ENCODE measurements around the gene RTRAF. TPM values are rescaled to one million over a fixed set of nuclear protein-coding genes. Genes with fewer than 3 reads are reported as not detected.

Gene RTRAF
- total and polyA plus RNA-seq, 3 donors from 2014 or later, result 157 to 439 (median 170) TPM

- no peak for TF ChIP-seq POLR2A (IDR thresholded peaks at IDR 0.05)
- no peak for TF ChIP-seq CTCF (IDR thresholded peaks at IDR 0.05)
- no peaks in the 10 kb centered on the region for H3K9me3 ChIP-seq
- no peaks in the 10 kb centered on the region for H3K36me3 ChIP-seq (ENCODE audit: low read depth, missing control alignments)
- peaks cover 6% of the 10 kb centered on the region for H3K4me1 ChIP-seq
- no peak for DNase-seq
- H3K27ac ChIP-seq, result no peak overlapping the region
- no peaks in the 10 kb centered on the region for H3K27me3 ChIP-seq
- intact Hi-C loops (cut with DNase I; ENCODE audit: low total_unique reads), result no loop called here
- H3K4me3 ChIP-seq, result no peak overlapping the region
Measured at GRCh38 chr14:51960866-51961265, 28.5 kb upstream of the RTRAF start.

- Histone ChIP-seq H3K36me3 (ENCODE audit: low read depth, missing control alignments) (no peaks in the 10 kb centered on the region), H3K4me1 (peaks cover 6% of the 10 kb centered on the region), H3K27me3 (no peaks in the 10 kb centered on the region), H3K4me3 (no peak overlapping the region), H3K27ac (peak overlapping the region in 1 of 2 donors; percentile 15), H3K9me3 (no peaks in the 10 kb centered on the region)
- intact Hi-C loops (cut with DNase I; ENCODE audit: low total_unique reads), result no loop called here
- DNase-seq, result no peak
- 30 to 38% methylated on average over 2 to 3 of the region's 3 CpGs for WGBS, 2 donors
- no peak for TF ChIP-seq CTCF (IDR thresholded peaks at IDR 0.05)
- no peak for TF ChIP-seq POLR2A (IDR thresholded peaks at IDR 0.05)
Measured at GRCh38 chr14:51962711-51963110, 26.6 kb upstream of the RTRAF start.

- no peak for DNase-seq
- Histone ChIP-seq H3K36me3 (ENCODE audit: low read depth, missing control alignments) (no peaks in the 10 kb centered on the region), H3K9me3 (no peaks in the 10 kb centered on the region), H3K4me3 (no peak overlapping the region), H3K4me1 (peaks cover 6% of the 10 kb centered on the region), H3K27me3 (no peaks in the 10 kb centered on the region), H3K27ac (peak overlapping the region in 1 of 2 donors; percentile 55)
- WGBS, 2 donors, result 24 to 41% methylated on average over 4 of the region's 4 CpGs
- intact Hi-C loops (cut with DNase I; ENCODE audit: low total_unique reads), result no loop called here
- TF ChIP-seq POLR2A (IDR thresholded peaks at IDR 0.05) (no peak), CTCF (IDR thresholded peaks at IDR 0.05) (no peak)
Measured at GRCh38 chr14:51963286-51963685, 26.1 kb upstream of the RTRAF start.

GRCh38 chr14:51967521-51967920 lies 21.8 kb upstream of the RTRAF start:
- Histone ChIP-seq H3K9me3 (no peaks in the 10 kb centered on the region), H3K4me3 (no peak overlapping the region), H3K27ac (no peak overlapping the region), H3K4me1 (peaks cover 6% of the 10 kb centered on the region), H3K27me3 (no peaks in the 10 kb centered on the region), H3K36me3 (ENCODE audit: low read depth, missing control alignments) (no peaks in the 10 kb centered on the region)
- no peak for TF ChIP-seq CTCF (IDR thresholded peaks at IDR 0.05)
- no peak for TF ChIP-seq POLR2A (IDR thresholded peaks at IDR 0.05)
- intact Hi-C loops (cut with DNase I; ENCODE audit: low total_unique reads), result no loop called here
- WGBS, 2 donors, result 89 to 91% methylated on average over 2 of the region's 2 CpGs
- no peak for DNase-seq

- H3K27me3 ChIP-seq, result no peaks in the 10 kb centered on the region
- H3K4me3 ChIP-seq, result no peak overlapping the region
- no peak overlapping the region for H3K27ac ChIP-seq
- no peaks in the 10 kb centered on the region for H3K4me1 ChIP-seq
- intact Hi-C loops (cut with DNase I; ENCODE audit: low total_unique reads), result no loop called here
- WGBS, 2 donors, result 43 to 54% methylated on average over 6 of the region's 6 CpGs
- no peak for DNase-seq
- H3K36me3 ChIP-seq (ENCODE audit: low read depth, missing control alignments), result no peaks in the 10 kb centered on the region
- TF ChIP-seq CTCF (IDR thresholded peaks at IDR 0.05) (no peak), POLR2A (IDR thresholded peaks at IDR 0.05) (no peak)
- H3K9me3 ChIP-seq, result no peaks in the 10 kb centered on the region
Measured at GRCh38 chr14:51969852-51970540, 19.4 kb upstream of the RTRAF start.

Measured in testis (tissue), 3 donors.